ENCODE data around the gene STXBP6.

DNA sequence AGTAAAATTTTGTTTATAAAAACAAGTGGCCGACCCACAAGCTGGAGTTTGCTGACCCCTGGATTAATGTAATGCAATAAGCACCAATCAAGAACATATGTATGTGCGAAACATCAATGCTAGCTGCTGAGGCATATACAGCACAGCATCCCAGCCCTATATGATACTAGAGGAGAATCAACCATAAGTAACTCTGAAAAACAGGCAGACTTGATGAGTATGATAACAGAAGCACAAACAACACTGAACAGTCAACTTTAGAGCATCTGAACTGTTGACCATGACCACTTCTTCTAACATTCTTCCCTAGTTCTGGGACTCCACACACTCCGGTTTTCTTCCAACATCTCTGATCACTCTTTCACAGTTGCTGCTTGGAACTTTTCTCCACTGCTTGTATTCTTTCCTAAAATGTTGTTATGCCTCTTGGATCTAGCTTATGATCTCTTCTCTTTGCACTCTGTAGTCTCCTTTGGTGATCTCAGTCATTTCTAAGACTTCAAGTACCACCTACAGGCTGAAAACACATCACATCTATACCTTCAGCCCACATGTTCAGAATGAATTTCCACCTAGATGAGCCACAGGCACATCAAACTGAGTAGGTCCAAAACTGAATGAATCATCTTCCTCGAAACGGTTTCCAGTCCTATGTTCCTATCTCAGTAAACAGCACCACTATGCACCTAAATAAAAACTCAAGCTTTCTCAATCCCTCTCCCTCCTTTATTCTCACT is 57.2 kb downstream of the STXBP6 start:
- TF ChIP-seq, protein P1, sequence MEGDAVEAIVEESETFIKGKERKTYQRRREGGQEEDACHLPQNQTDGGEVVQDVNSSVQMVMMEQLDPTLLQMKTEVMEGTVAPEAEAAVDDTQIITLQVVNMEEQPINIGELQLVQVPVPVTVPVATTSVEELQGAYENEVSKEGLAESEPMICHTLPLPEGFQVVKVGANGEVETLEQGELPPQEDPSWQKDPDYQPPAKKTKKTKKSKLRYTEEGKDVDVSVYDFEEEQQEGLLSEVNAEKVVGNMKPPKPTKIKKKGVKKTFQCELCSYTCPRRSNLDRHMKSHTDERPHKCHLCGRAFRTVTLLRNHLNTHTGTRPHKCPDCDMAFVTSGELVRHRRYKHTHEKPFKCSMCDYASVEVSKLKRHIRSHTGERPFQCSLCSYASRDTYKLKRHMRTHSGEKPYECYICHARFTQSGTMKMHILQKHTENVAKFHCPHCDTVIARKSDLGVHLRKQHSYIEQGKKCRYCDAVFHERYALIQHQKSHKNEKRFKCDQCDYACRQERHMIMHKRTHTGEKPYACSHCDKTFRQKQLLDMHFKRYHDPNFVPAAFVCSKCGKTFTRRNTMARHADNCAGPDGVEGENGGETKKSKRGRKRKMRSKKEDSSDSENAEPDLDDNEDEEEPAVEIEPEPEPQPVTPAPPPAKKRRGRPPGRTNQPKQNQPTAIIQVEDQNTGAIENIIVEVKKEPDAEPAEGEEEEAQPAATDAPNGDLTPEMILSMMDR (IDR thresholded peaks at IDR 0.05; ENCODE audit: low read depth, low read length): no peak
- no peak for TF ChIP-seq POLR2A (IDR thresholded peaks at IDR 0.05; ENCODE audit: extremely low read depth, insufficient read length)
- TF ChIP-seq, protein P2, sequence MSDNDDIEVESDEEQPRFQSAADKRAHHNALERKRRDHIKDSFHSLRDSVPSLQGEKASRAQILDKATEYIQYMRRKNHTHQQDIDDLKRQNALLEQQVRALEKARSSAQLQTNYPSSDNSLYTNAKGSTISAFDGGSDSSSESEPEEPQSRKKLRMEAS (IDR thresholded peaks at IDR 0.05; ENCODE audit: low read depth, low read length): no peak

Data from NB4 (cell line).